M059J (cell line): ENCODE results near the gene CACNB3. TPM values are rescaled to one million over a fixed set of nuclear protein-coding genes. Genes with fewer than 3 reads are reported as not detected.
"Not testable (repeated sequence)": the region's sequence is repeated elsewhere in the genome, so short reads cannot be mapped to it uniquely, and the experiment has no call there.

ENCODE experiments used
- DNase-seq: peaks from one replicate; pipeline ENCODE4 v3.0.0-alpha.2; 2012; ENCODE audit warnings: low read depth
- total RNA-seq: library from RNA; depleted of rRNA; stranded (reverse); fragments of >200 nt; shearing (Covaris generic); gene quantifications from 2 replicates; pipeline ENCODE4 v1.2.3, GENCODE V29; 2014; rRNA removed

The CACNB3 gene
- total RNA-seq, 1 experiment from 2014 or later: 15.8 TPM

- DNase-seq: not testable (repeated sequence)
These were observed 36.6 kb downstream of the CACNB3 start for GRCh38 chr12:48854932-48855331.

GRCh38 chr12:48856379-48856778 is 38.1 kb downstream of the CACNB3 start:
- no peak for DNase-seq

- no peak for DNase-seq
These were observed 39.1 kb downstream of the CACNB3 start for GRCh38 chr12:48857278-48857994.

- no peak for DNase-seq
These were observed 39.7 kb downstream of the CACNB3 start for GRCh38 chr12:48858043-48858442.

- no peak for DNase-seq
These were observed 41.3 kb downstream of the CACNB3 start for GRCh38 chr12:48859607-48860006.

GRCh38 chr12:48860236-48860635 is 41.9 kb downstream of the CACNB3 start:
- DNase-seq: not testable (repeated sequence)

- no peak for DNase-seq
These were observed 42.8 kb downstream of the CACNB3 start for GRCh38 chr12:48861111-48861510.

- no peak for DNase-seq
These were observed 44.5 kb downstream of the CACNB3 start for GRCh38 chr12:48862760-48863159.

- no peak for DNase-seq
These were observed 45.0 kb downstream of the CACNB3 start for GRCh38 chr12:48863291-48863690.

GRCh38 chr12:48865281-48866051 is 47.2 kb downstream of the CACNB3 start, which contains the start of gene RND1:
TSS of gene RND1 (minus strand) at chr12:48865870. CDS start at chr12:48865767, 103 bp downstream.
- peak; percentile 88 for DNase-seq

- DNase-seq: no peak
These were observed 47.9 kb downstream of the CACNB3 start for GRCh38 chr12:48866052-48866711.

- no peak for DNase-seq
These were observed 50.2 kb downstream of the CACNB3 start for GRCh38 chr12:48868451-48868850.

- DNase-seq: no peak
These were observed 50.9 kb downstream of the CACNB3 start for GRCh38 chr12:48869191-48869590.

- DNase-seq: no peak
These were observed 54.8 kb downstream of the CACNB3 start for GRCh38 chr12:48873096-48873495.

GRCh38 chr12:48873534-48873933 is 55.2 kb downstream of the CACNB3 start:
- not testable (repeated sequence) for DNase-seq

- DNase-seq: no peak
These were observed 57.7 kb downstream of the CACNB3 start for GRCh38 chr12:48875944-48876515.

Other genes with a start within 250 kb of the CACNB3 start
- gene LALBA, start 248.4 kb upstream of the CACNB3 start, total RNA-seq: not detected in 2 replicates
- gene KANSL2, start 136.3 kb upstream of the CACNB3 start, total RNA-seq: 52.8 and 63.8 TPM in 2 replicates
- 17.0 and 33.2 TPM in 2 replicates for gene CCNT1, start 101.8 kb upstream of the CACNB3 start, total RNA-seq
- gene ADCY6, start 29.4 kb upstream of the CACNB3 start, total RNA-seq: 7.1 and 16.3 TPM in 2 replicates
- 60.5 and 97.2 TPM in 2 replicates for gene DDX23, start 33.7 kb downstream of the CACNB3 start, total RNA-seq
- gene RND1, start 47.4 kb downstream of the CACNB3 start, total RNA-seq: 0.20 TPM in 1 of 2 replicates, not detected in the other
- 5.3 and 8.4 TPM in 2 replicates for gene FKBP11, start 107.0 kb downstream of the CACNB3 start, total RNA-seq
- gene ARF3, start 139.0 kb downstream of the CACNB3 start, total RNA-seq: 80.8 and 81.3 TPM in 2 replicates
- gene WNT10B, start 153.2 kb downstream of the CACNB3 start, total RNA-seq: 0.27 TPM in 1 of 2 replicates, not detected in the other
- not detected in 2 replicates for gene WNT1, start 159.8 kb downstream of the CACNB3 start, total RNA-seq
- gene DDN, start 180.9 kb downstream of the CACNB3 start, total RNA-seq: not detected in 2 replicates
- gene PRKAG1, start 200.3 kb downstream of the CACNB3 start, total RNA-seq: 56.0 and 59.3 TPM in 2 replicates
- gene KMT2D, start 242.3 kb downstream of the CACNB3 start, total RNA-seq: 5.9 and 16.1 TPM in 2 replicates